Measurements from ENCODE around the gene TTC22.

The TTC22 gene

GRCh38 chr1:54774820-54775498 is 26.2 kb downstream of the TTC22 start:
- no peak overlapping the region for H3K4me3 ChIP-seq (IDR thresholded peaks at IDR 0.05; ENCODE audit: insufficient read depth, low read depth, low read length)
- no peak overlapping the region for H3K27ac ChIP-seq
- no peak overlapping the region for H3K4me2 ChIP-seq
- H4K20me1 ChIP-seq (ENCODE audit: insufficient read depth) = no peaks in the 10 kb centered on the region
- TF ChIP-seq, protein P1, sequence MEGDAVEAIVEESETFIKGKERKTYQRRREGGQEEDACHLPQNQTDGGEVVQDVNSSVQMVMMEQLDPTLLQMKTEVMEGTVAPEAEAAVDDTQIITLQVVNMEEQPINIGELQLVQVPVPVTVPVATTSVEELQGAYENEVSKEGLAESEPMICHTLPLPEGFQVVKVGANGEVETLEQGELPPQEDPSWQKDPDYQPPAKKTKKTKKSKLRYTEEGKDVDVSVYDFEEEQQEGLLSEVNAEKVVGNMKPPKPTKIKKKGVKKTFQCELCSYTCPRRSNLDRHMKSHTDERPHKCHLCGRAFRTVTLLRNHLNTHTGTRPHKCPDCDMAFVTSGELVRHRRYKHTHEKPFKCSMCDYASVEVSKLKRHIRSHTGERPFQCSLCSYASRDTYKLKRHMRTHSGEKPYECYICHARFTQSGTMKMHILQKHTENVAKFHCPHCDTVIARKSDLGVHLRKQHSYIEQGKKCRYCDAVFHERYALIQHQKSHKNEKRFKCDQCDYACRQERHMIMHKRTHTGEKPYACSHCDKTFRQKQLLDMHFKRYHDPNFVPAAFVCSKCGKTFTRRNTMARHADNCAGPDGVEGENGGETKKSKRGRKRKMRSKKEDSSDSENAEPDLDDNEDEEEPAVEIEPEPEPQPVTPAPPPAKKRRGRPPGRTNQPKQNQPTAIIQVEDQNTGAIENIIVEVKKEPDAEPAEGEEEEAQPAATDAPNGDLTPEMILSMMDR (conservative IDR thresholded peaks at IDR 0.05; ENCODE audit: low read depth, low read length) = no peak
- H3K4me1 ChIP-seq (ENCODE audit: low read depth, poor library complexity, severe bottlenecking) = no peaks in the 10 kb centered on the region
- no peak overlapping the region for H2AFZ ChIP-seq (ENCODE audit: low read depth)
- no peaks in the 10 kb centered on the region for H3K79me2 ChIP-seq (ENCODE audit: insufficient read depth, low read depth)
- no peaks in the 10 kb centered on the region for H3K27me3 ChIP-seq (ENCODE audit: insufficient read depth, low read depth)
- no peaks in the 10 kb centered on the region for H3K36me3 ChIP-seq (ENCODE audit: insufficient read depth)
- no peak overlapping the region for H3K9ac ChIP-seq

DNA sequence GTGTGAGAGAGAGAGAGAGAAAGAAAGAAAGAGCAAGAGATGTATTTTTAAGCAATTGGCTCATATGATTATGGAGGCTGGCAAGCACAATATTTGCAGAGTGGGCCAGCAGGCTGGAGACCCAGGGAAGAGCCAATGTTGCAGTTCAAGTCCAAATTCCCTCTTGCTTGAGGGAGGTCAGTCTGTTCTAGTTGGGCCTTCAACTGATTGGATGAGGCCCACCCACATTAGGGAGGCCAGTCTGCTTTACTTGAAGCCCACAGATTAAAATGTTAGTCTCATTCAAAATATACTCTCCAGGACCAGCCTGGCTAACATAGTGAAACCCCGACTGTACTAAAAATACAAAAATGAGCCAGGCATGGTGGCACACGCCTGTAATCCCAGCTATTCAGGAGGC is 28.2 kb downstream of the TTC22 start:
- H3K4me1 ChIP-seq (ENCODE audit: low read depth, poor library complexity, severe bottlenecking) = no peaks in the 10 kb centered on the region
- TF ChIP-seq, protein P1 (conservative IDR thresholded peaks at IDR 0.05; ENCODE audit: low read depth, low read length) = no peak
- no peak overlapping the region for H3K27ac ChIP-seq

DNA sequence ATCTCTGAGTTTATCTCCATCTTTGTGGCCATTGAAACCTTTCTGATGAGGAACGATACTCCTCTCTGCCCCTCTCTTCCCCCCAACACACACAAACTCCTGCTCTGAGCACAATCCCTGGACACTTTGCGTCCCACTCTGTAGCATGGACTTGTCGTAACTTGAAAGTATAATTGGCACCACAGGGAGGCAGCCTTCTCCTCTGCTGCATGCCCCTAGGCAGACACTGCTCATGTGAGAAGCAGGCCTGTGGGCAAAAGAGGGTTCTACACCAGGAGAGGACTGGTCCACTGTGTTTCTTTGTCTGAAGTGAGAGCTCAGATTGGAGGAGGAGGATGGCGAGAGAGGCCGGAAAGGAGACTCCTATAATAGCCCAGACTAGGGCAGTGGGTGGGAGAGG is 33.0 kb downstream of the TTC22 start:
- Histone ChIP-seq H3K36me3 (ENCODE audit: insufficient read depth) (no peaks in the 10 kb centered on the region), H3K9ac (no peak overlapping the region), H3K4me1 (ENCODE audit: low read depth, poor library complexity, severe bottlenecking) (no peaks in the 10 kb centered on the region), H4K20me1 (ENCODE audit: insufficient read depth) (no peaks in the 10 kb centered on the region), H3K4me3 (IDR thresholded peaks at IDR 0.05; ENCODE audit: insufficient read depth, low read depth, low read length) (no peak overlapping the region), H3K79me2 (ENCODE audit: insufficient read depth, low read depth) (no peaks in the 10 kb centered on the region), H3K4me2 (no peak overlapping the region), H3K27ac (no peak overlapping the region), H3K27me3 (ENCODE audit: insufficient read depth, low read depth) (no peaks in the 10 kb centered on the region), H2AFZ (ENCODE audit: low read depth) (no peak overlapping the region)
- TF ChIP-seq, protein P1 (conservative IDR thresholded peaks at IDR 0.05; ENCODE audit: low read depth, low read length) = no peak

More for the DNA sequence above, 28.2 kb downstream of the TTC22 start:
- Histone ChIP-seq H3K79me2 (ENCODE audit: insufficient read depth, low read depth) (no peaks in the 10 kb centered on the region), H3K4me2 (no peak overlapping the region), H3K9ac (no peak overlapping the region), H3K36me3 (ENCODE audit: insufficient read depth) (no peaks in the 10 kb centered on the region), H2AFZ (ENCODE audit: low read depth) (no peak overlapping the region), H3K4me3 (IDR thresholded peaks at IDR 0.05; ENCODE audit: insufficient read depth, low read depth, low read length) (no peak overlapping the region), H3K27me3 (ENCODE audit: insufficient read depth, low read depth) (no peaks in the 10 kb centered on the region), H4K20me1 (ENCODE audit: insufficient read depth) (no peaks in the 10 kb centered on the region)

- Histone ChIP-seq H3K4me2 (no peak overlapping the region), H4K20me1 (ENCODE audit: insufficient read depth) (no peaks in the 10 kb centered on the region), H2AFZ (ENCODE audit: low read depth) (no peak overlapping the region), H3K27me3 (ENCODE audit: insufficient read depth, low read depth) (no peaks in the 10 kb centered on the region), H3K27ac (no peak overlapping the region), H3K4me3 (IDR thresholded peaks at IDR 0.05; ENCODE audit: insufficient read depth, low read depth, low read length) (no peak overlapping the region), H3K4me1 (ENCODE audit: low read depth, poor library complexity, severe bottlenecking) (no peaks in the 10 kb centered on the region), H3K79me2 (ENCODE audit: insufficient read depth, low read depth) (no peaks in the 10 kb centered on the region), H3K36me3 (ENCODE audit: insufficient read depth) (no peaks in the 10 kb centered on the region), H3K9ac (no peak overlapping the region)
- TF ChIP-seq, protein P1 (conservative IDR thresholded peaks at IDR 0.05; ENCODE audit: low read depth, low read length) = no peak
These were observed 33.6 kb downstream of the TTC22 start for GRCh38 chr1:54767526-54767925.

All from KMS-11 (cell line).